HepG2 (cell line): ENCODE data around the gene ARAP1. TPM values are rescaled to one million over a fixed set of nuclear protein-coding genes. Genes with fewer than 3 reads are reported as not detected.

Source experiments
- ATAC-seq: fragments of 200-7000 bp; cut with Tn5 transposase; 3 replicates; pipeline ENCODE4 v1.9.1; 2020; ENCODE audit warnings: mild to moderate bottlenecking, moderate library complexity
- BruUV-seq: library from RNA; stranded (reverse); fragments of 400-500 nt; replicated peaks from 2 replicates; lab custom pipeline; 2021; lab: Mats Ljungman, UMichigan
- CTCF ChIA-PET: fragments of 300-600 bp; formaldehyde crosslinking; extraction: SDS; loops from one replicate; lab custom pipeline; 2021; ENCODE audit warnings: low total read pairs, inconsistent platforms, low intra/inter-chr PET ratio; lab: Yijun Ruan, JAX
- POLR2A ChIA-PET: fragments of 350-600 bp; sonication (Branson Sonifier 250); formaldehyde crosslinking; loops from one replicate; lab custom pipeline; 2020; ENCODE audit warnings: antibody characterized with exemption, inconsistent platforms; lab: Yijun Ruan, JAX
- DNase-seq: peaks from one replicate; pipeline ENCODE4 v3.0.0-alpha.2; 2015; ENCODE audit warnings: low spot score
- FAIRE-seq: peaks from 3 replicates; lab custom pipeline; 2011; peaks lifted over from hg19 to GRCh38; lab: Jason Lieb, UNC
- H2AFZ ChIP-seq: one replicate; pipeline ENCODE4 v1.6.1; 2011; ENCODE audit warnings: low read length, inconsistent platforms
- H3K27ac ChIP-seq: fragments of 300-600 bp; 3 replicates; pipeline ENCODE4 v1.8.0; 2011; ENCODE audit warnings: mixed run types, mild to moderate bottlenecking, mixed read lengths, low read length, inconsistent platforms; ENCODE audit not compliant: insufficient read depth; ENCODE audit errors: extremely low read length
- H3K27me3 ChIP-seq, 2 experiments: fragments of 200-600 bp in 1 of 2; 2 replicates in 1 of 2; 3 replicates in 1 of 2; pipeline versions ENCODE4 v1.6.0 to v1.8.0; 2011; ENCODE audit warnings: low read length in 2 of 2, mild to moderate bottlenecking in 2 of 2, moderate library complexity in 2 of 2, inconsistent platforms in 1 of 2; ENCODE audit not compliant: insufficient read depth in 2 of 2, control insufficient read depth in 1 of 2
- H3K36me3 ChIP-seq, 2 experiments: fragments of 200-600 bp in 1 of 2; replicated peaks in 1 of 2; 2 replicates in 1 of 2; 3 replicates in 1 of 2; pipeline versions ENCODE4 v1.5.1 to v1.8.0; 2011; ENCODE audit warnings: low read length in 2 of 2, inconsistent platforms in 1 of 2; ENCODE audit not compliant: insufficient read depth in 2 of 2, control insufficient read depth in 1 of 2
- H3K4me1 ChIP-seq: 2 replicates; pipeline ENCODE4 v1.5.1; 2012; ENCODE audit warnings: low read length, inconsistent platforms; ENCODE audit not compliant: insufficient read depth
- H3K4me2 ChIP-seq: 2 replicates; pipeline ENCODE4 v1.6.0; 2011; ENCODE audit warnings: low read depth, low read length, inconsistent platforms
- H3K4me3 ChIP-seq, 3 experiments: fragments of 200-600 bp in 1 of 3; sonication (generic), shearing (Covaris generic) in 1 of 3; replicated peaks in 1 of 3; 2 replicates each; pipeline ENCODE4 v1.5.1; 2011 to 2016; ENCODE audit warnings: low read length in 3 of 3, inconsistent platforms in 2 of 3, low read depth in 2 of 3, mild to moderate bottlenecking in 2 of 3, control low read depth in 1 of 3, mixed read lengths in 1 of 3; ENCODE audit not compliant: insufficient read depth in 1 of 3
- H3K79me2 ChIP-seq: one replicate; pipeline ENCODE4 v1.6.1; 2011; ENCODE audit warnings: low read length, inconsistent platforms; ENCODE audit not compliant: insufficient read depth
- H3K9ac ChIP-seq: 2 replicates; pipeline ENCODE4 v1.6.0; 2011; ENCODE audit warnings: mild to moderate bottlenecking, low read depth, low read length, inconsistent platforms; ENCODE audit not compliant: insufficient read depth
- H3K9me3 ChIP-seq: 2 replicates; pipeline ENCODE4 v1.5.1; 2012; ENCODE audit warnings: mild to moderate bottlenecking, low read length
- H4K20me1 ChIP-seq: 2 replicates; pipeline ENCODE4 v1.6.0; 2011; ENCODE audit warnings: inconsistent platforms, mild to moderate bottlenecking, low read length, moderate library complexity; ENCODE audit not compliant: insufficient read depth
- CEBPG ChIP-seq: IDR thresholded peaks from 2 replicates; pipeline ENCODE4 v1.6.1; 2016
- CSRNP1 ChIP-seq: sonication (generic); formaldehyde crosslinking; IDR thresholded peaks from 2 replicates; pipeline ENCODE4 v1.8.1; 2023; ENCODE audit warnings: mild to moderate bottlenecking, missing genetic modification reagents
- DPF2 ChIP-seq: sonication (generic); formaldehyde crosslinking; IDR thresholded peaks from 2 replicates; pipeline ENCODE4 v1.4.0; 2020; ENCODE audit warnings: mild to moderate bottlenecking, low read depth, missing genetic modification reagents, borderline replicate concordance
- FOXO1 ChIP-seq: sonication (generic); formaldehyde crosslinking; IDR thresholded peaks from 2 replicates; pipeline ENCODE4 v1.4.0; 2020; ENCODE audit warnings: missing genetic modification reagents
- HHEX ChIP-seq: IDR thresholded peaks from 2 replicates; pipeline ENCODE4 v1.6.1; 2016; ENCODE audit warnings: control low read depth
- KDM2A ChIP-seq: sonication (generic); formaldehyde crosslinking; IDR thresholded peaks from 2 replicates; pipeline ENCODE4 v1.4.0; 2020; ENCODE audit warnings: low read depth, missing genetic modification reagents, borderline replicate concordance
- NKX3-1 ChIP-seq: sonication (generic); formaldehyde crosslinking; IDR thresholded peaks from 2 replicates; pipeline ENCODE4 v1.5.0; 2020; ENCODE audit warnings: missing genetic modification reagents
- PITX1 ChIP-seq: sonication (generic); formaldehyde crosslinking; IDR thresholded peaks from 2 replicates; pipeline ENCODE4 v1.5.1; 2020; ENCODE audit warnings: mild to moderate bottlenecking, missing genetic modification reagents
- SIN3B ChIP-seq: fragments of 150-350 bp; IDR thresholded peaks from 2 replicates; pipeline ENCODE4 v1.6.1; 2014; ENCODE audit warnings: low read length
- SNAPC2 ChIP-seq: sonication (generic); formaldehyde crosslinking; IDR thresholded peaks from 2 replicates; pipeline ENCODE4 v1.8.1; 2022; ENCODE audit warnings: mild to moderate bottlenecking, missing genetic modification reagents
- SRSF9 ChIP-seq: fragments of 200-400 bp; formaldehyde crosslinking; IDR thresholded peaks from 2 replicates; pipeline ENCODE4 v1.6.1; 2018; ENCODE audit warnings: borderline replicate concordance, mild to moderate bottlenecking, low read depth, low read length; ENCODE audit not compliant: insufficient read depth, poor library complexity, severe bottlenecking
- TARDBP ChIP-seq: sonication (generic); formaldehyde crosslinking; IDR thresholded peaks from 2 replicates; pipeline ENCODE4 v1.8.0; 2022; ENCODE audit warnings: mild to moderate bottlenecking, missing genetic modification reagents
- ZBTB7B ChIP-seq: sonication (generic); formaldehyde crosslinking; IDR thresholded peaks from 2 replicates; pipeline ENCODE4 v1.4.0; 2020; ENCODE audit warnings: missing genetic modification reagents
- ZNF616 ChIP-seq: sonication (generic); formaldehyde crosslinking; IDR thresholded peaks from 2 replicates; pipeline ENCODE4 v1.5.0; 2020; ENCODE audit warnings: low read depth, mild to moderate bottlenecking, missing genetic modification reagents
- WGBS: methylation state at CpG from one replicate; pipeline ENCODE4 v1.1.6; 2017; ENCODE audit warnings: low lambda C conversion rate; 5-methylcytosine and 5-hydroxymethylcytosine counted together
- in situ Hi-C: cut with HindIII; loops from 2 replicates; pipeline ENCODE4 v1.10.0; 2017; ENCODE audit warnings: low pct_unique_long_range_greater_than_20kb; ENCODE audit not compliant: extremely low pct_ligation_motif_present
- intact Hi-C: fragments of 100-400 bp; cut with micrococcal nuclease; formaldehyde crosslinking; loops from one replicate; pipeline ENCODE4 v1.10.0; 2022; ENCODE audit not compliant: unreplicated experiment
- polyA plus RNA-seq, 8 experiments: library from polyadenylated mRNA; depleted of rRNA in 3 of 8; stranded (reverse) in 7 of 8; unstranded in 1 of 8; fragments of >200 nt; fragmentation: Illumina TruSeq in 4 of 8; extraction: Trizol in 4 of 8; gene quantifications; 2 replicates each; pipeline versions ENCODE4 v1.2.1 to v1.2.3, GENCODE V29; 2011 to 2016; ENCODE audit warnings: low read depth in 4 of 8, missing spikeins in 1 of 8, mixed read lengths in 1 of 8; ENCODE audit not compliant: insufficient read depth in 1 of 8
- total RNA-seq, 5 experiments: library from RNA; depleted of rRNA; stranded (reverse); fragments of >200 nt; fragmentation: Illumina TruSeq; extraction: Trizol; gene quantifications; 2 replicates each; pipeline ENCODE4 v1.2.3, GENCODE V29; 2016; ENCODE audit warnings: low read depth in 1 of 5

The ARAP1 gene
- total and polyA plus RNA-seq, 2 of the 13 experiments (the other 11 are each of a cell fraction or from before 2014, with no cell fraction given) = 43.2 to 55.5 TPM

GRCh38 chr11:72793076-72793424, 40.8 kb upstream of the ARAP1 start:
- Histone ChIP-seq H4K20me1 (no peaks in the 10 kb centered on the region), H3K36me3 (no peaks in the 10 kb centered on the region), H2AFZ (peak overlapping the region; percentile 16), H3K79me2 (no peaks in the 10 kb centered on the region), H3K9me3 (no peaks in the 10 kb centered on the region), H3K4me1 (peaks cover 61% of the 10 kb centered on the region), H3K4me3 (peak overlapping the region in 1 of 3 experiments; percentile 80; a peak in 1 of 6 replicates), H3K4me2 (peak overlapping the region; percentile 95), H3K27me3 (no peaks in the 10 kb centered on the region), H3K9ac (peak overlapping the region; percentile 41; the same call in 1 of the 2 replicates), H3K27ac (peak overlapping the region; percentile 65)
- no TSS peak for BruUV-seq
- CTCF ChIA-PET = interaction anchor here (1.4 to 2.9 kb wide), 5 partner anchors 11 to 68 kb away, joined by 6 to 27 read pairs (median 7); no protein-coding TSS in a partner anchor
- POLR2A ChIA-PET = interaction anchor here (1.0 to 3.9 kb wide), 5 partner anchors 15 to 365 kb away, joined by 3 to 103 read pairs (median 22); no protein-coding TSS in a partner anchor
- ATAC-seq = no peak
- TF ChIP-seq HHEX (CRISPR knock-in tag) = no peak
- no peak for TF ChIP-seq SIN3B
- 0 out of 2 replicates have a peak, but pooled peaks have one; percentile 24 for TF ChIP-seq TARDBP (CRISPR knock-in tag)
- TF ChIP-seq DPF2 = no peak
- no peak for TF ChIP-seq KDM2A (CRISPR knock-in tag)
- no peak for TF ChIP-seq PITX1 (CRISPR knock-in tag)
- TF ChIP-seq CEBPG (CRISPR knock-in tag) = no peak
- no peak for TF ChIP-seq FOXO1 (CRISPR knock-in tag)
- no peak for TF ChIP-seq SRSF9
- no peak for TF ChIP-seq ZBTB7B (CRISPR knock-in tag)
- TF ChIP-seq NKX3-1 (CRISPR knock-in tag) = no peak
- TF ChIP-seq ZNF616 (CRISPR knock-in tag) = no peak
- TF ChIP-seq SNAPC2 = 0 out of 2 replicates have a peak, but pooled peaks have one; percentile 11
- 0 out of 2 replicates have a peak, but pooled peaks have one; percentile 12 for TF ChIP-seq CSRNP1 (CRISPR knock-in tag)
- WGBS = 86% methylated on average over 2 of the region's 2 CpGs
- DNase-seq = no peak
- intact Hi-C loops (loop anchor here (1.0 kb wide), 1 partner anchor 27 kb away; no protein-coding TSS in a partner anchor), in situ Hi-C loops (loop anchor here (5.0 kb wide), 1 partner anchor 41 kb away; the partner anchor contains the start of gene ARAP1)
- no peak for FAIRE-seq
